Measurements from ENCODE around the gene PLD2.

PLD2 gene

GRCh38 chr17:4806777-4807604, at the start of gene PLD2:
Gene PLD2 (plus strand): TSS chr17:4807152. CDS start chr17:4807773, 621 bp downstream.
- peak; percentile 87 for DNase-seq (ENCODE audit: low spot score)

- DNase-seq (ENCODE audit: low spot score) = no peak
Observed at GRCh38 chr17:4759776-4760236, 47.1 kb upstream of the PLD2 start.

- DNase-seq (ENCODE audit: low spot score) = no peak
Observed at GRCh38 chr17:4764595-4764994, 42.4 kb upstream of the PLD2 start.

- DNase-seq (ENCODE audit: low spot score) = no peak
Observed at GRCh38 chr17:4766201-4766600, 40.8 kb upstream of the PLD2 start.

GRCh38 chr17:4766723-4767122, 40.2 kb upstream of the PLD2 start:
- no peak for DNase-seq (ENCODE audit: low spot score)

- DNase-seq (ENCODE audit: low spot score) = no peak
Observed at GRCh38 chr17:4768298-4768697, 38.7 kb upstream of the PLD2 start.

GRCh38 chr17:4769628-4770027, 37.3 kb upstream of the PLD2 start:
- no peak for DNase-seq (ENCODE audit: low spot score)

- DNase-seq (ENCODE audit: low spot score) = no peak
Observed at GRCh38 chr17:4771519-4772234, 35.3 kb upstream of the PLD2 start, which contains the start of gene TM4SF5. Gene TM4SF5 (plus strand): TSS chr17:4771886. CDS start chr17:4771923, 37 bp downstream.

- DNase-seq (ENCODE audit: low spot score) = no peak
Observed at GRCh38 chr17:4772235-4772613, 34.7 kb upstream of the PLD2 start.

- no peak for DNase-seq (ENCODE audit: low spot score)
Observed at GRCh38 chr17:4777969-4778760, 28.8 kb upstream of the PLD2 start.

GRCh38 chr17:4780325-4780955, 26.5 kb upstream of the PLD2 start:
- no peak for DNase-seq (ENCODE audit: low spot score)

- no peak for DNase-seq (ENCODE audit: low spot score)
Observed at GRCh38 chr17:4782652-4783051, 24.3 kb upstream of the PLD2 start.

- no peak for DNase-seq (ENCODE audit: low spot score)
Observed at GRCh38 chr17:4785311-4786105, 21.4 kb upstream of the PLD2 start.

GRCh38 chr17:4786106-4786511, 20.8 kb upstream of the PLD2 start, which contains the start of gene VMO1:
Gene VMO1 (minus strand): TSS chr17:4786364. CDS start chr17:4786352, 12 bp downstream.
- DNase-seq (ENCODE audit: low spot score) = no peak

GRCh38 chr17:4786516-4786915, 20.4 kb upstream of the PLD2 start:
- DNase-seq (ENCODE audit: low spot score) = no peak

- no peak for DNase-seq (ENCODE audit: low spot score)
Observed at GRCh38 chr17:4788159-4788806, 18.7 kb upstream of the PLD2 start.

- DNase-seq (ENCODE audit: low spot score) = no peak
Observed at GRCh38 chr17:4788807-4789700, 17.9 kb upstream of the PLD2 start, which contains the start of gene GLTPD2. Gene GLTPD2 (plus strand): TSS chr17:4788964. CDS start chr17:4789012, 48 bp downstream.

GRCh38 chr17:4789701-4789950, 17.3 kb upstream of the PLD2 start:
- no peak for DNase-seq (ENCODE audit: low spot score)

- DNase-seq (ENCODE audit: low spot score) = peak; percentile 86
Observed at GRCh38 chr17:4789951-4790704, 16.8 kb upstream of the PLD2 start.
